Measurements from ENCODE around the gene DBN1. TPM values are rescaled to one million over a fixed set of nuclear protein-coding genes. Genes with fewer than 3 reads are reported as not detected.

Gene DBN1
- total and polyA plus RNA-seq, 9 of the 15 experiments (the other 6 are each of a cell fraction or from before 2014, with no cell fraction given) = 0.25 to 87.2 (median 27.9) TPM

DNA sequence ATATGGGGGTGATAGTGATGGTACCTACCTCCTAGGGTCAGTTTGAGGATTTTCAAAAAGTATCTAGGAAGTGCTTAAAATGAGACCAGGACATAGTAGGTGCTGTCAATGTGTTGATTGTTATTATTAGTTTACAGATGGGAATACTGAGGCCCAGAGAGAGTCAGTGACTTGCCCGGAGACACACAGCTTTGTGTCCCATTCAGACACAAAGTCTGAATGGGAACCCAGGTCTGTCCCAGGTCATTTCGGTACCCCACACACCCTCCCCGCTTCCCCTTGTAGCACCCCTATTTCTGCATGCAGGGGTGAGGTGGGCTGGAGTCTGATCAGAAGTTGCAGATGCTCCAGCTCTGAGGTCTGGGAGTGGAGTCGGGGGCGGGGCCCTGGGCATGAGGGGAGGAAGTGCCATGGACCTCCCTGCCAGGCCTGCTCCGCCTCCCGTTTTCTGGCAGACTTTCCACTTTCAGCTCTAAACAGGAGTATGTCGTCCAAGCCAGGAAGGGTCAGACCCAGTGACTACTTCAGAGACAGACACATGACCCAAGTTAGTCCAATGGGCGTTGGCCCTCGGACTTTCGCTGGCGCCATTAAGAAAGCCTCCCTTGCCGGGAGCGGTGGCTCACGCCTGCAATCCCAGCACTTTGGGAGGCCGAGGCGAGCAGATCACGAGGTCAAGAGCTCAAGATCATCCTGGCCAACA lies 3.2 kb upstream of the DBN1 start (continued):
- TF ChIP-seq SIN3B (IDR thresholded peaks at IDR 0.05; ENCODE audit: low read depth) = no peak

DNA sequence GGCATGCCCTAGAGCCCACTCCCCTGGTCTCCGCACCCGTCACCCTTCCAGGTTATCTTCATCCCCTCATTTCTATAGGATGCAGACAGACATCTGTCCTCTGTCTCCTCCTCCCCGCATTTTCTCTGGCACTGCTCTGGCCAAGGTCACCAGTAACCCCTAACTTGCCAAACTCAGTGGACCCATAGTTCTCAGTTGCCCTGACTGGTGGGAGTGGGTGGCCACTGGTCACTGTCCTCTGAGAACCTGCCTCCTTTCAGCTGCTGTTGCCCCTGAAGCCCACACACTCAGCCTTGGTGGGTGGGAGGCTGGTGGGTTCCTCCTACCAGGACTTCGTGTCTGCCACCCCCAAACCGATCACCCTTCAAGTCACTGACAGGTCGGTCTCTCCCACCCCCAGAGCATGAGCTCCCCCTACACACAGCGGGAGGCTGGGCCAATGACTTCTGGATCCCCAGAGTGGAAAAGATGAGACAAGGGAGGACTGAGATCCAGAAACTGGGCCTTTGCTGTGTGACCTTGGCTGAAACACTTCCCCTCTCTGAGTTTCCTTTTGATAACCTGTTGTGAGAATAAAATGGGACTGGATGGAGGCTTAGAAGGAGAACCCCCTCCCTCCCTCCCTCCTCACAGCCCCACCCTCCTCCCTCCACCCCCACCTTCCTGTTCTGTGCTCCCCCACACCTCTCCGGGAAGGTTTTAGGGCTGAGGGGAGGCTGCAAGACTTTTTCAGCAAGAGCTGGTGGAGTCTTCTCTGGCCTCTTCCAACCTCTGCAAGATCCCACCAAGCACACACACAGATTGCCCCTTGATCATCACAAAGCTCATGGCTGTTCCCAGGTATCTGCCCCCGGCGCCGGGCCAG lies 2.4 kb upstream of the DBN1 start:
- H3K79me2 ChIP-seq (ENCODE audit: control insufficient read depth, insufficient read depth, low read length) = peaks cover 21% of the 10 kb centered on the region
- 49% methylated on average over 11 of the region's 11 CpGs for WGBS (ENCODE audit: insufficient coverage, low coverage, missing lambda C conversion rate)
- peak overlapping the region; percentile 40; the same call in 1 of the 2 replicates for H2AFZ ChIP-seq (ENCODE audit: low read depth, low read length)
- peaks cover 18% of the 10 kb centered on the region; the same call in 2 of the 3 replicates for H3K36me3 ChIP-seq (ENCODE audit: control insufficient read depth, insufficient read depth, low read length)
- no peaks in the 10 kb centered on the region for H3K27me3 ChIP-seq (ENCODE audit: control insufficient read depth in 2 of 2, insufficient read depth in 2 of 2, low read length in 2 of 2)
- ATAC-seq (no peak), DNase-seq (ENCODE audit: extremely low read depth in 1 of 4, low spot score in 3 of 4) (no peak), FAIRE-seq (no peak)
- no peaks in the 10 kb centered on the region for H3K9me3 ChIP-seq (replicated peaks; ENCODE audit: control insufficient read depth, insufficient read depth, low read depth, low read length)
- no peaks in the 10 kb centered on the region for H3K9me1 ChIP-seq (ENCODE audit: control insufficient read depth, insufficient read depth, low read length)
- H3K4me2 ChIP-seq (ENCODE audit: insufficient read depth, low read length) = no peak overlapping the region
- H3K4me3 ChIP-seq = no peak overlapping the region
- intact Hi-C loops (cut with micrococcal nuclease) (no loop called here), in situ Hi-C loops (cut with MboI) (no loop called here)
- peaks cover 35 to 59% of the 10 kb centered on the region in 2 experiments for H3K4me1 ChIP-seq (replicated peaks in 1 of 2; ENCODE audit: control insufficient read depth in 2 of 2, insufficient read depth in 2 of 2, low read length in 2 of 2)
- H3K9ac ChIP-seq (ENCODE audit: insufficient read depth in 1 of 2, low read depth in 2 of 2, low read length in 2 of 2) = peak overlapping the region in 1 of 2 experiments; percentile 70; a peak in 2 of 4 replicates
- H3K27ac ChIP-seq (ENCODE audit: extremely low read depth, low read depth, low read length) = peak overlapping the region; percentile 45; the same call in 1 of the 3 replicates
- BruUV-seq (replicated peaks) = no TSS peak
- H4K20me1 ChIP-seq (replicated peaks; ENCODE audit: control insufficient read depth, insufficient read depth, low read length) = no peaks in the 10 kb centered on the region
- ChIA-PET POLR2A (interaction anchor here (0.6 to 5.4 kb wide), 10 partner anchors 10 to 120 kb away, joined by 3 to 30 read pairs (median 4); partner anchors contain the start of gene GRK6), CTCF (ENCODE audit: low intra/inter-chr PET ratio) (no interaction called here)
- no peak for TF ChIP-seq RFX7 (CRISPR knock-in tag; IDR thresholded peaks at IDR 0.05)
- TF ChIP-seq, protein P1, sequence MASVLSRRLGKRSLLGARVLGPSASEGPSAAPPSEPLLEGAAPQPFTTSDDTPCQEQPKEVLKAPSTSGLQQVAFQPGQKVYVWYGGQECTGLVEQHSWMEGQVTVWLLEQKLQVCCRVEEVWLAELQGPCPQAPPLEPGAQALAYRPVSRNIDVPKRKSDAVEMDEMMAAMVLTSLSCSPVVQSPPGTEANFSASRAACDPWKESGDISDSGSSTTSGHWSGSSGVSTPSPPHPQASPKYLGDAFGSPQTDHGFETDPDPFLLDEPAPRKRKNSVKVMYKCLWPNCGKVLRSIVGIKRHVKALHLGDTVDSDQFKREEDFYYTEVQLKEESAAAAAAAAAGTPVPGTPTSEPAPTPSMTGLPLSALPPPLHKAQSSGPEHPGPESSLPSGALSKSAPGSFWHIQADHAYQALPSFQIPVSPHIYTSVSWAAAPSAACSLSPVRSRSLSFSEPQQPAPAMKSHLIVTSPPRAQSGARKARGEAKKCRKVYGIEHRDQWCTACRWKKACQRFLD (CRISPR knock-in tag; IDR thresholded peaks at IDR 0.05) = no peak
- TF ChIP-seq, protein P2, sequence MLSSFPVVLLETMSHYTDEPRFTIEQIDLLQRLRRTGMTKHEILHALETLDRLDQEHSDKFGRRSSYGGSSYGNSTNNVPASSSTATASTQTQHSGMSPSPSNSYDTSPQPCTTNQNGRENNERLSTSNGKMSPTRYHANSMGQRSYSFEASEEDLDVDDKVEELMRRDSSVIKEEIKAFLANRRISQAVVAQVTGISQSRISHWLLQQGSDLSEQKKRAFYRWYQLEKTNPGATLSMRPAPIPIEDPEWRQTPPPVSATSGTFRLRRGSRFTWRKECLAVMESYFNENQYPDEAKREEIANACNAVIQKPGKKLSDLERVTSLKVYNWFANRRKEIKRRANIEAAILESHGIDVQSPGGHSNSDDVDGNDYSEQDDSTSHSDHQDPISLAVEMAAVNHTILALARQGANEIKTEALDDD (IDR thresholded peaks at IDR 0.05) = no peak
- peak; percentile 81 for TF ChIP-seq ZFP36 (IDR thresholded peaks at IDR 0.05; ENCODE audit: low read depth, low read length, partially characterized antibody)
- TF ChIP-seq, protein P3, sequence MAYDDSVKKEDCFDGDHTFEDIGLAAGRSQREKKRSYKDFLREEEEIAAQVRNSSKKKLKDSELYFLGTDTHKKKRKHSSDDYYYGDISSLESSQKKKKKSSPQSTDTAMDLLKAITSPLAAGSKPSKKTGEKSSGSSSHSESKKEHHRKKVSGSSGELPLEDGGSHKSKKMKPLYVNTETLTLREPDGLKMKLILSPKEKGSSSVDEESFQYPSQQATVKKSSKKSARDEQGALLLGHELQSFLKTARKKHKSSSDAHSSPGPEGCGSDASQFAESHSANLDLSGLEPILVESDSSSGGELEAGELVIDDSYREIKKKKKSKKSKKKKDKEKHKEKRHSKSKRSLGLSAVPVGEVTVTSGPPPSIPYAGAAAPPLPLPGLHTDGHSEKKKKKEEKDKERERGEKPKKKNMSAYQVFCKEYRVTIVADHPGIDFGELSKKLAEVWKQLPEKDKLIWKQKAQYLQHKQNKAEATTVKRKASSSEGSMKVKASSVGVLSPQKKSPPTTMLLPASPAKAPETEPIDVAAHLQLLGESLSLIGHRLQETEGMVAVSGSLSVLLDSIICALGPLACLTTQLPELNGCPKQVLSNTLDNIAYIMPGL (CRISPR knock-in tag; IDR thresholded peaks at IDR 0.05) = no peak
- peak; percentile 55; the same call in 1 of the 2 replicates for TF ChIP-seq ZNF263 (CRISPR knock-in tag; IDR thresholded peaks at IDR 0.05; ENCODE audit: borderline replicate concordance)
- peak; percentile 85 for TF ChIP-seq RBM25 (IDR thresholded peaks at IDR 0.05; ENCODE audit: low read depth, low read length, severe bottlenecking)
- no peak for TF ChIP-seq CAMTA2 (CRISPR knock-in tag; conservative IDR thresholded peaks at IDR 0.05)
- 0 out of 2 replicates have a peak, but pooled peaks have one; percentile 28 for TF ChIP-seq ESRRA (IDR thresholded peaks at IDR 0.05; ENCODE audit: borderline replicate concordance, low read depth)
- TF ChIP-seq BCOR (IDR thresholded peaks at IDR 0.05) = 0 out of 2 replicates have a peak, but pooled peaks have one; percentile 22
- TF ChIP-seq, protein P4, sequence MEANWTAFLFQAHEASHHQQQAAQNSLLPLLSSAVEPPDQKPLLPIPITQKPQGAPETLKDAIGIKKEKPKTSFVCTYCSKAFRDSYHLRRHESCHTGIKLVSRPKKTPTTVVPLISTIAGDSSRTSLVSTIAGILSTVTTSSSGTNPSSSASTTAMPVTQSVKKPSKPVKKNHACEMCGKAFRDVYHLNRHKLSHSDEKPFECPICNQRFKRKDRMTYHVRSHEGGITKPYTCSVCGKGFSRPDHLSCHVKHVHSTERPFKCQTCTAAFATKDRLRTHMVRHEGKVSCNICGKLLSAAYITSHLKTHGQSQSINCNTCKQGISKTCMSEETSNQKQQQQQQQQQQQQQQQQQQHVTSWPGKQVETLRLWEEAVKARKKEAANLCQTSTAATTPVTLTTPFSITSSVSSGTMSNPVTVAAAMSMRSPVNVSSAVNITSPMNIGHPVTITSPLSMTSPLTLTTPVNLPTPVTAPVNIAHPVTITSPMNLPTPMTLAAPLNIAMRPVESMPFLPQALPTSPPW (CRISPR knock-in tag; IDR thresholded peaks at IDR 0.05) = peak; percentile 32

All from K562 (cell line).